Central memory CD8-positive, alpha-beta T cell (primary cell): ENCODE data around the gene PHF5A.

ENCODE experiments used
- ATAC-seq: fragments of 150-1000 bp; cut with Tn5 transposase; replicated peaks from 2 replicates; pipeline ENCODE4 v1.10.0; 2022; ENCODE audit warnings: mild to moderate bottlenecking, moderate FRiP score, moderate number of reproducible peaks; ENCODE audit not compliant: poor library complexity, severe bottlenecking; ENCODE audit errors: extremely low read depth
- DNase-seq, 2 donors: peaks; one replicate each; pipeline ENCODE4 v3.0.0; 2021; ENCODE audit warnings: low spot score in 2 of 2
- H3K27ac Mint-ChIP-seq: one replicate; pipeline ENCODE4 v1.8.0; 2022; ENCODE audit warnings: low read depth, mild to moderate bottlenecking, moderate library complexity, mixed read lengths
- H3K27me3 Mint-ChIP-seq: one replicate; pipeline ENCODE4 v1.8.0; 2022; ENCODE audit warnings: mixed read lengths
- H3K36me3 Mint-ChIP-seq: one replicate; pipeline ENCODE4 v1.8.0; 2022; ENCODE audit warnings: mild to moderate bottlenecking, moderate library complexity, mixed read lengths; ENCODE audit not compliant: insufficient read depth
- H3K4me1 Mint-ChIP-seq: one replicate; pipeline ENCODE4 v1.8.0; 2022; ENCODE audit warnings: mixed read lengths
- H3K4me3 Mint-ChIP-seq: one replicate; pipeline ENCODE4 v1.8.0; 2022; ENCODE audit warnings: mild to moderate bottlenecking, moderate library complexity, mixed read lengths
- H3K9me3 Mint-ChIP-seq: one replicate; pipeline ENCODE4 v1.8.0; 2022; ENCODE audit warnings: mixed read lengths

Gene PHF5A

GRCh38 chr22:41504397-41504796, 35.9 kb upstream of the PHF5A start:
- peaks cover 4% of the 10 kb centered on the region for H3K4me1 Mint-ChIP-seq
- H3K36me3 Mint-ChIP-seq = peaks cover 41% of the 10 kb centered on the region
- no peak overlapping the region for H3K27ac Mint-ChIP-seq
- no peaks in the 10 kb centered on the region for H3K27me3 Mint-ChIP-seq
- no peaks in the 10 kb centered on the region for H3K9me3 Mint-ChIP-seq
- ATAC-seq (no peak), DNase-seq (no peak)
- H3K4me3 Mint-ChIP-seq = no peak overlapping the region

- Mint-ChIP-seq H3K27me3 (no peaks in the 10 kb centered on the region), H3K4me3 (no peak overlapping the region), H3K4me1 (no peaks in the 10 kb centered on the region), H3K27ac (no peak overlapping the region), H3K9me3 (no peaks in the 10 kb centered on the region), H3K36me3 (peaks cover 29% of the 10 kb centered on the region)
- DNase-seq (no peak), ATAC-seq (no peak)
Measured at GRCh38 chr22:41501209-41501608, 32.7 kb upstream of the PHF5A start.

- Mint-ChIP-seq H3K27ac (no peak overlapping the region), H3K36me3 (peaks cover 29% of the 10 kb centered on the region), H3K4me3 (no peak overlapping the region), H3K4me1 (no peaks in the 10 kb centered on the region), H3K9me3 (no peaks in the 10 kb centered on the region), H3K27me3 (no peaks in the 10 kb centered on the region)
- ATAC-seq (no peak), DNase-seq (no peak)
Measured at GRCh38 chr22:41500303-41500702, 31.8 kb upstream of the PHF5A start.

GRCh38 chr22:41499624-41500280, 31.3 kb upstream of the PHF5A start:
- no peak overlapping the region for H3K27ac Mint-ChIP-seq
- no peaks in the 10 kb centered on the region for H3K9me3 Mint-ChIP-seq
- peaks cover 31% of the 10 kb centered on the region for H3K36me3 Mint-ChIP-seq
- ATAC-seq = no peak
- H3K4me3 Mint-ChIP-seq = no peak overlapping the region
- no peak for DNase-seq
- H3K27me3 Mint-ChIP-seq = no peaks in the 10 kb centered on the region
- H3K4me1 Mint-ChIP-seq = no peaks in the 10 kb centered on the region

GRCh38 chr22:41498303-41498835, 29.9 kb upstream of the PHF5A start:
- H3K4me3 Mint-ChIP-seq = no peak overlapping the region
- H3K9me3 Mint-ChIP-seq = no peaks in the 10 kb centered on the region
- no peak overlapping the region for H3K27ac Mint-ChIP-seq
- DNase-seq (no peak), ATAC-seq (no peak)
- no peaks in the 10 kb centered on the region for H3K4me1 Mint-ChIP-seq
- peaks cover 25% of the 10 kb centered on the region for H3K36me3 Mint-ChIP-seq
- H3K27me3 Mint-ChIP-seq = no peaks in the 10 kb centered on the region

- Mint-ChIP-seq H3K27ac (no peak overlapping the region), H3K4me3 (no peak overlapping the region), H3K36me3 (peaks cover 10% of the 10 kb centered on the region), H3K27me3 (no peaks in the 10 kb centered on the region), H3K9me3 (no peaks in the 10 kb centered on the region), H3K4me1 (peaks cover 38% of the 10 kb centered on the region)
- ATAC-seq (no peak), DNase-seq (no peak)
Measured at GRCh38 chr22:41491374-41492100, 23.0 kb upstream of the PHF5A start.

- no peak overlapping the region for H3K4me3 Mint-ChIP-seq
- H3K27ac Mint-ChIP-seq = peak overlapping the region; percentile 58
- H3K36me3 Mint-ChIP-seq = peaks cover 10% of the 10 kb centered on the region
- no peaks in the 10 kb centered on the region for H3K27me3 Mint-ChIP-seq
- no peak for ATAC-seq
- DNase-seq = no peak
- no peaks in the 10 kb centered on the region for H3K9me3 Mint-ChIP-seq
- H3K4me1 Mint-ChIP-seq = peaks cover 46% of the 10 kb centered on the region
Measured at GRCh38 chr22:41488596-41489385, 20.3 kb upstream of the PHF5A start.

- Mint-ChIP-seq H3K9me3 (no peaks in the 10 kb centered on the region), H3K27me3 (no peaks in the 10 kb centered on the region), H3K4me3 (no peak overlapping the region), H3K27ac (no peak overlapping the region), H3K36me3 (peaks cover 10% of the 10 kb centered on the region), H3K4me1 (peaks cover 48% of the 10 kb centered on the region)
- ATAC-seq (no peak), DNase-seq (no peak)
Measured at GRCh38 chr22:41488076-41488475, 19.6 kb upstream of the PHF5A start.

- Mint-ChIP-seq H3K4me1 (peaks cover 55% of the 10 kb centered on the region), H3K27ac (no peak overlapping the region), H3K36me3 (peaks cover 8% of the 10 kb centered on the region), H3K9me3 (no peaks in the 10 kb centered on the region), H3K27me3 (no peaks in the 10 kb centered on the region), H3K4me3 (no peak overlapping the region)
- no peak for DNase-seq
- ATAC-seq = no peak
Measured at GRCh38 chr22:41487037-41487935, 18.8 kb upstream of the PHF5A start.

- Mint-ChIP-seq H3K4me3 (no peak overlapping the region), H3K4me1 (peaks cover 61% of the 10 kb centered on the region), H3K27me3 (no peaks in the 10 kb centered on the region), H3K36me3 (peaks cover 6% of the 10 kb centered on the region), H3K27ac (no peak overlapping the region), H3K9me3 (no peaks in the 10 kb centered on the region)
- DNase-seq (no peak), ATAC-seq (no peak)
Measured at GRCh38 chr22:41485033-41485432, 16.5 kb upstream of the PHF5A start.

- no peak overlapping the region for H3K4me3 Mint-ChIP-seq
- H3K27ac Mint-ChIP-seq = no peak overlapping the region
- peaks cover 56% of the 10 kb centered on the region for H3K4me1 Mint-ChIP-seq
- ATAC-seq (no peak), DNase-seq (no peak)
- H3K27me3 Mint-ChIP-seq = no peaks in the 10 kb centered on the region
- peaks cover 10% of the 10 kb centered on the region for H3K36me3 Mint-ChIP-seq
- H3K9me3 Mint-ChIP-seq = no peaks in the 10 kb centered on the region
Measured at GRCh38 chr22:41482319-41482935, 13.9 kb upstream of the PHF5A start.
